AG04449 (cell line): ENCODE results near the gene SLC38A5.
"Not testable (repeated sequence)": the region's sequence is repeated elsewhere in the genome, so short reads cannot be mapped to it uniquely, and the experiment has no call there.

ENCODE experiments used
- CTCF ChIA-PET: fragments of 350-600 bp; formaldehyde crosslinking; extraction: SDS; loops from one replicate; lab custom pipeline; 2021; ENCODE audit warnings: antibody characterized with exemption; lab: Yijun Ruan, JAX
- POLR2A ChIA-PET: fragments of 400-600, 350-600 bp; formaldehyde crosslinking; extraction: SDS; loops from one replicate; lab custom pipeline; 2020; ENCODE audit warnings: antibody characterized with exemption, inconsistent platforms; lab: Yijun Ruan, JAX
- DNase-seq: peaks from one replicate; pipeline ENCODE4 v3.0.0-alpha.2; 2010; ENCODE audit warnings: low read depth, low spot score
- H3K4me3 ChIP-seq: 2 replicates; pipeline ENCODE4 v1.5.1; 2011; ENCODE audit warnings: low read depth, mild to moderate bottlenecking, control low read depth, low read length
- TF ChIP-seq, protein P1 (sequence below): IDR thresholded peaks from one replicate; pipeline ENCODE4 v1.5.1; 2011; ENCODE audit warnings: mild to moderate bottlenecking, moderate library complexity, low read length, control low read depth, inconsistent platforms; ENCODE audit not compliant: insufficient read depth; ENCODE audit errors: missing control alignments

SLC38A5 gene

DNA sequence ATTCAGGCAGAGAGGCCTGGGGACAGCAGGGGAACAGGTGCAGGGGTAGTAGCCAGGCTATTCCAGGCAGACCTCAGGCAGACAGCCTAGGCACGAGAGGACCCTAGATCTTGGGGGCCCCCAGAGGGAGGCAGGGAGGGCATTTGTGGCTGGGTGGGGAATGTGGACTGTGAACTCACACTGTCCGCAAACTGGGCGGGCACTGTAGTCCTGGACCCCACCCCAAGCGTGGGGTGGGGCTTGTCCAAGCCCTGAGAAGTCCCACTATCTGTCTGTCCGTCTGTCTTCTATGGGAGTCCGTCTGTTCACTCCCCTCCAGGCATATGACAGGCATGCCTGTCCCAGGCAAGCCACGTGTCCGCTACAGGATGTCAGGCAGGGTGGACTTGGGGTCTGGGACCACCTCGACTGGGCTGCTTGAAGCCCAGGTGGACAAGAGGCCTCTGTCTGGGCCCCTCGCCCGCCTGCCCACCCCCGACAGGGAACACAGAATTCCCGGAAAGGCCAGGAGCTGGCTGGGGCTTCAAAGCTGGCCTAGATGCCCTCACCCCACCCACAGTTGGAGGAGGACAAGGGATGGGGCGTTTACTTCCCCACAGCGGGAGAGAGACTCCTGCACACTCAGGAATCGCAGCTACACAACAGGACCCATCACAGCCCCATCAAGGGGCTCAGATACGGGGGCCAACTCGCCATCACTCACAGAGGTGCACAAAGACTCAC lies at the start of gene SLC38A5:
Gene SLC38A5 (minus strand): TSS at position 151 of the 723 bp plus-strand sequence. CDS start 2,336 bp downstream, outside the sequence.
- DNase-seq = no peak
- TF ChIP-seq, protein P1, sequence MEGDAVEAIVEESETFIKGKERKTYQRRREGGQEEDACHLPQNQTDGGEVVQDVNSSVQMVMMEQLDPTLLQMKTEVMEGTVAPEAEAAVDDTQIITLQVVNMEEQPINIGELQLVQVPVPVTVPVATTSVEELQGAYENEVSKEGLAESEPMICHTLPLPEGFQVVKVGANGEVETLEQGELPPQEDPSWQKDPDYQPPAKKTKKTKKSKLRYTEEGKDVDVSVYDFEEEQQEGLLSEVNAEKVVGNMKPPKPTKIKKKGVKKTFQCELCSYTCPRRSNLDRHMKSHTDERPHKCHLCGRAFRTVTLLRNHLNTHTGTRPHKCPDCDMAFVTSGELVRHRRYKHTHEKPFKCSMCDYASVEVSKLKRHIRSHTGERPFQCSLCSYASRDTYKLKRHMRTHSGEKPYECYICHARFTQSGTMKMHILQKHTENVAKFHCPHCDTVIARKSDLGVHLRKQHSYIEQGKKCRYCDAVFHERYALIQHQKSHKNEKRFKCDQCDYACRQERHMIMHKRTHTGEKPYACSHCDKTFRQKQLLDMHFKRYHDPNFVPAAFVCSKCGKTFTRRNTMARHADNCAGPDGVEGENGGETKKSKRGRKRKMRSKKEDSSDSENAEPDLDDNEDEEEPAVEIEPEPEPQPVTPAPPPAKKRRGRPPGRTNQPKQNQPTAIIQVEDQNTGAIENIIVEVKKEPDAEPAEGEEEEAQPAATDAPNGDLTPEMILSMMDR = no peak
- POLR2A ChIA-PET = no interaction called here
- CTCF ChIA-PET = no interaction called here
- no peak within 1 kb of the TSS for H3K4me3 ChIP-seq

DNA sequence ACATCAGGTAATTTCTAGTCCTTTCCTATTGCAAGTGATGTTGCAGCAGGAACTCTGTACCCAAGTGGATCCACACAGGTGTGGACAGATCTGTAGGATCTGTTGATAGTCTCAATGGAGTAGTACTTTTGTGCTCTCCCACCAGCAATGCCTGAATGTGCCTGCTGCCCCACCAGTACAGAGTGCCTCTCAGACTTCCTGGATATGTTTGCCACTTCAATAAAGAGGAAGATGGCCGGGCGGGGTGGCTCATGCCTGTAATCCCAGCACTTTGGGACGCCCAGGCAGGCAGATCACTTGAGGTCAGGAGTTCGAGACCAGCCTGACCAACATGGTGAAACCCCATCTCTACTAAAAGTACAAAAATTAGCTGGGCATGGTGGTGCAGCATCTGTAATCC lies 49.4 kb upstream of the SLC38A5 start:
- POLR2A ChIA-PET, DNase-seq, CTCF ChIA-PET, H3K4me3 ChIP-seq: not testable (repeated sequence)

DNA sequence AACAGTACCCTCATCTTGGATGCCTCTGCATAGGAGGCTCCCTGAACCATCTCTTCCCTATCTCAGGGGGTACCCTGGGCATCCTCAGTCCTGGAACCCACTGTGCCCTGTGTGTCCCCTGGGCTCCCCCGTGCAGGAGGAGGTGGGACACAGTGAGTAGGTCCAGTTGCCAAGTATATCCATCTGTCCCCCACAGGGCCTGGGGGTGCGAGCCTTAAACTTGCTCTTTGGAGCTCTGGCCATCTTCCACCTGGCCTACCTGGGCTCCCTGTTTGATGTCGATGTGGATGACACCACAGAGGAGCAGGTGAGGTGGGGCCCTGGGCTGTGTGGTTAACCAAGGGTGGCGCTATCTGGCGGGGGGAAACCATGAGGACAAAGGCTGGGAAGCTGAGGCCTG lies 46.9 kb upstream of the SLC38A5 start:
- ChIA-PET POLR2A (no interaction called here), CTCF (no interaction called here)
- no peak for DNase-seq
- TF ChIP-seq, protein P1 = no peak
- H3K4me3 ChIP-seq = no peak overlapping the region

DNA sequence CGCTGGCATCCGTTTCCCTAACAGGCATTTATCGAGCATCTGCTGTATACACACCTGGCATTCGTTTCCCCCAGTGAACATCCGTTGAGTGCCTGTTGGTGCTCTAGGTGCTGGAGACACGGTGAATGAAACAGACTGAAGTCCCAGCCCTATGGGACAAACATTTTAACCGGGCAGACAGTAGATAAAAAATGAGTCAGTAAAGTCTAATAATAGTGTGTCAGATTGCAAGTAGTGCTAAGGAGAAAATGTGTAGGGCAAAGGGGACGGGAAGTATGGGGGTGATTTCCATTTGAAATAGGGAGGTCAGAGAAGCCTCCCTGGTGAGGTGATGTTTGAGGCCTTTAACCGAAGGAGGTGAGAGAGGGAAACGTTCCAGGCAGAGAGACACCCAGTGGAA lies 46.2 kb upstream of the SLC38A5 start:
- CTCF ChIA-PET = no interaction called here
- H3K4me3 ChIP-seq = no peak overlapping the region
- TF ChIP-seq, protein P1 = no peak
- POLR2A ChIA-PET = no interaction called here
- no peak for DNase-seq

DNA sequence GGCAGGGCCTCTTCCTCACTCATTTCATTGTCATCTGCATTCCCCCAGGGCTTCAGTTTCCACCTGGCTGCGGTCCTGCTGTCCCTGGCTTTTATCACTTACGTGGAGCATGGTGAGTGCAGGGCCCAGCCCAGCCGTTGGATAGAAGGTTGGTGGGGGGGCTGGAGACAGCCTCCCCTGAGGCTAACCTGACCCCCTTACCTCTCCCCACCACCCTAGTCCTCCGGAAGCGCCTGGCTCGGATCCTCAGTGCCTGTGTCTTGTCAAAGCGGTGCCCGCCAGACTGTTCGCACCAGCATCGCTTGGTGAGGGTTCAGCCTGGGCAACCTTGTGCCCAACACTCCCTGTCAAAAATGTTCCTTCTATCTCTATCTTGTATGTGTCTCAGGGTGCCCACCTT lies 45.8 kb upstream of the SLC38A5 start:
- H3K4me3 ChIP-seq = no peak overlapping the region
- ChIA-PET POLR2A (no interaction called here), CTCF (no interaction called here)
- TF ChIP-seq, protein P1 = no peak
- DNase-seq = no peak

DNA sequence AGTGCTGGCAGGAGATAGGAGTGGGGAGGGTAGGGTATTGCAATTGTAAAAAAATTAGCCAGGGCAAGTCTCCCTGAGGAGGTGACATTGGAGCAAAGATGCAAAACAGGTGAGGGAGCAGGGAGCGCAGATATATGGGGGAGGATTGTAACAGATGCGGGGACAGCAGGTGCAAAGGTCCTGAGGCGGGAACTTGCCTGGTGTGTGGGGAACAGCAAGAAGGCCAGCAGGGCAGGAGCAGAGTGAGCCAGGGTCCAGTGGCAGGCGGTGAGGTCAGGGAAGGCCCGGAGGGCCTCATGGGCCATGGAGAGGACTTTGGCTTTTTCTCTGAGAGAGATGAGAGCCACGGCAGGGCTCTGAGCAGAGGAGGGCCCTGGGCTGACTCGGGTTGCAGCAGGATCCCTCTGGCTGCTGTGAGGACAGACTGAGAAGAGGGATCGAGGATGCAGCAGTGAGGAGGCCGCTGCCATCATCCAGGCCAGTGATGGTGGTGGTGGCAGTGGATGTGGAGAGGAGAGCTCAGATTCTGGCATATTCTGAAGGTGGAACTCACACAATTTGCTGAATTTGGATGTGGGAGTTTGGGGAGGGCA lies 44.9 kb upstream of the SLC38A5 start:
- POLR2A ChIA-PET = no interaction called here
- TF ChIP-seq, protein P1 = no peak
- CTCF ChIA-PET = no interaction called here
- no peak for DNase-seq
- no peak overlapping the region for H3K4me3 ChIP-seq
